T-helper 9 cell (primary cell): ENCODE measurements around the gene TMTC1.

Source experiments
- DNase-seq: peaks from one replicate; pipeline ENCODE4 v3.0.0-alpha.2; 2020

Gene TMTC1

GRCh38 chr12:29609431-29610215 lies 174.1 kb downstream of the TMTC1 start:
- no peak for DNase-seq

GRCh38 chr12:29608581-29608980 lies 175.2 kb downstream of the TMTC1 start:
- DNase-seq = no peak

GRCh38 chr12:29599381-29599780 lies 184.4 kb downstream of the TMTC1 start:
- no peak for DNase-seq

GRCh38 chr12:29595071-29595755 lies 188.5 kb downstream of the TMTC1 start:
- DNase-seq = no peak

GRCh38 chr12:29593001-29593400 lies 190.7 kb downstream of the TMTC1 start:
- no peak for DNase-seq

GRCh38 chr12:29591140-29592020 lies 192.4 kb downstream of the TMTC1 start:
- no peak for DNase-seq

GRCh38 chr12:29589851-29590250 lies 193.9 kb downstream of the TMTC1 start:
- no peak for DNase-seq

GRCh38 chr12:29589286-29589820 lies 194.4 kb downstream of the TMTC1 start:
- DNase-seq = no peak

- DNase-seq = no peak
Observed at GRCh38 chr12:29582677-29583272, 201.0 kb downstream of the TMTC1 start.

GRCh38 chr12:29582146-29582545 lies 201.6 kb downstream of the TMTC1 start:
- DNase-seq = no peak

GRCh38 chr12:29581631-29582030 lies 202.1 kb downstream of the TMTC1 start:
- DNase-seq = no peak

- no peak for DNase-seq
Observed at GRCh38 chr12:29580971-29581370, 202.8 kb downstream of the TMTC1 start.

- DNase-seq = no peak
Observed at GRCh38 chr12:29578731-29579130, 205.0 kb downstream of the TMTC1 start.

GRCh38 chr12:29578070-29578469 lies 205.7 kb downstream of the TMTC1 start:
- no peak for DNase-seq

GRCh38 chr12:29574500-29574899 lies 209.2 kb downstream of the TMTC1 start:
- DNase-seq = no peak

GRCh38 chr12:29572938-29573337 lies 210.8 kb downstream of the TMTC1 start:
- no peak for DNase-seq

GRCh38 chr12:29572464-29572863 lies 211.3 kb downstream of the TMTC1 start:
- no peak for DNase-seq

- DNase-seq = no peak
Observed at GRCh38 chr12:29569132-29569757, 214.5 kb downstream of the TMTC1 start.

GRCh38 chr12:29566441-29566840 lies 217.3 kb downstream of the TMTC1 start:
- no peak for DNase-seq

- DNase-seq = no peak
Observed at GRCh38 chr12:29565727-29566126, 218.0 kb downstream of the TMTC1 start.

- DNase-seq = no peak
Observed at GRCh38 chr12:29564925-29565324, 218.8 kb downstream of the TMTC1 start.

- no peak for DNase-seq
Observed at GRCh38 chr12:29563636-29564035, 220.1 kb downstream of the TMTC1 start.
